Ectodermal cell (in vitro differentiated cells): Measurements from ENCODE around the gene NRBF2.

Experiments used
- H3K27ac ChIP-seq: 2 replicates; pipeline ENCODE4 v1.7.0; 2013; ENCODE audit warnings: mild to moderate bottlenecking, low read depth, low read length; ENCODE audit not compliant: insufficient read depth, poor library complexity, severe bottlenecking
- H3K27me3 ChIP-seq: 2 replicates; pipeline ENCODE4 v1.7.0; 2013; ENCODE audit warnings: mild to moderate bottlenecking, low read length; ENCODE audit not compliant: insufficient read depth, control insufficient read depth, poor library complexity, severe bottlenecking
- H3K36me3 ChIP-seq: one replicate; pipeline ENCODE4 v1.7.0; 2013; ENCODE audit warnings: low read length; ENCODE audit not compliant: control insufficient read depth, insufficient read depth
- H3K4me1 ChIP-seq: one replicate; pipeline ENCODE4 v1.7.0; 2013; ENCODE audit warnings: low read length; ENCODE audit not compliant: control insufficient read depth, insufficient read depth
- H3K4me3 ChIP-seq: 2 replicates; pipeline ENCODE4 v1.7.0; 2013; ENCODE audit warnings: low read depth, low read length, control low read depth; ENCODE audit not compliant: insufficient read depth
- H3K9me3 ChIP-seq: 2 replicates; pipeline ENCODE4 v1.7.0; 2013; ENCODE audit warnings: mild to moderate bottlenecking, low read length, moderate library complexity; ENCODE audit not compliant: control insufficient read depth
- WGBS, 2 experiments: methylation state at CpG; one replicate each; pipeline ENCODE4 v1.1.7; 2013; ENCODE audit warnings: missing lambda C conversion rate in 2 of 2; 5-methylcytosine and 5-hydroxymethylcytosine counted together

Gene NRBF2

GRCh38 chr10:63157845-63158624 lies 24.9 kb downstream of the NRBF2 start:
- Histone ChIP-seq H3K9me3 (no peaks in the 10 kb centered on the region), H3K36me3 (peaks cover 4% of the 10 kb centered on the region), H3K4me3 (no peak overlapping the region), H3K4me1 (no peaks in the 10 kb centered on the region), H3K27ac (no peak overlapping the region), H3K27me3 (no peaks in the 10 kb centered on the region)
- WGBS, 2 experiments, result 84 to 89% methylated on average over 3 of the region's 3 CpGs

GRCh38 chr10:63161592-63161991 lies 28.5 kb downstream of the NRBF2 start:
- no peaks in the 10 kb centered on the region for H3K36me3 ChIP-seq
- no peaks in the 10 kb centered on the region for H3K9me3 ChIP-seq
- no peak overlapping the region for H3K27ac ChIP-seq
- H3K27me3 ChIP-seq, result no peaks in the 10 kb centered on the region
- WGBS, 2 experiments, result 87 to 93% methylated on average over 1 of the region's 2 CpGs
- H3K4me3 ChIP-seq, result no peak overlapping the region
- H3K4me1 ChIP-seq, result no peaks in the 10 kb centered on the region

GRCh38 chr10:63164166-63164623 lies 31.1 kb downstream of the NRBF2 start:
- no peak overlapping the region for H3K27ac ChIP-seq
- no peaks in the 10 kb centered on the region for H3K36me3 ChIP-seq
- H3K9me3 ChIP-seq, result no peaks in the 10 kb centered on the region
- no peaks in the 10 kb centered on the region for H3K27me3 ChIP-seq
- no peak overlapping the region for H3K4me3 ChIP-seq
- WGBS, 2 experiments, result 92 to 99% methylated on average over 2 of the region's 2 CpGs
- H3K4me1 ChIP-seq, result no peaks in the 10 kb centered on the region

GRCh38 chr10:63165249-63165648 lies 32.1 kb downstream of the NRBF2 start:
- Histone ChIP-seq H3K27ac (no peak overlapping the region), H3K4me3 (no peak overlapping the region), H3K9me3 (no peaks in the 10 kb centered on the region), H3K36me3 (peaks cover under 1% of the 10 kb centered on the region), H3K27me3 (no peaks in the 10 kb centered on the region), H3K4me1 (no peaks in the 10 kb centered on the region)
- WGBS, 2 experiments, result 96 to 97% methylated on average over 6 of the region's 7 CpGs

- H3K4me3 ChIP-seq, result no peak overlapping the region
- no peaks in the 10 kb centered on the region for H3K9me3 ChIP-seq
- 41 to 71% methylated on average over 3 of the region's 3 CpGs for WGBS, 2 experiments
- H3K27ac ChIP-seq, result no peak overlapping the region
- no peaks in the 10 kb centered on the region for H3K4me1 ChIP-seq
- H3K27me3 ChIP-seq, result no peaks in the 10 kb centered on the region
- peaks cover 2% of the 10 kb centered on the region for H3K36me3 ChIP-seq
Observed at GRCh38 chr10:63166742-63167258, 33.7 kb downstream of the NRBF2 start.

- no peak overlapping the region for H3K4me3 ChIP-seq
- H3K9me3 ChIP-seq, result no peaks in the 10 kb centered on the region
- H3K4me1 ChIP-seq, result no peaks in the 10 kb centered on the region
- H3K27me3 ChIP-seq, result no peaks in the 10 kb centered on the region
- WGBS, 2 experiments, result 91 to 96% methylated on average over 2 of the region's 2 CpGs
- peaks cover 2% of the 10 kb centered on the region for H3K36me3 ChIP-seq
- H3K27ac ChIP-seq, result no peak overlapping the region
Observed at GRCh38 chr10:63168821-63169462, 35.8 kb downstream of the NRBF2 start.

- Histone ChIP-seq H3K4me3 (no peak overlapping the region), H3K27ac (no peak overlapping the region), H3K4me1 (no peaks in the 10 kb centered on the region), H3K36me3 (peaks cover 2% of the 10 kb centered on the region), H3K27me3 (no peaks in the 10 kb centered on the region), H3K9me3 (no peaks in the 10 kb centered on the region)
- 89 to 94% methylated on average over 2 of the region's 2 CpGs for WGBS, 2 experiments
Observed at GRCh38 chr10:63169624-63170023, 36.5 kb downstream of the NRBF2 start.

GRCh38 chr10:63171255-63171855 lies 38.2 kb downstream of the NRBF2 start:
- H3K27ac ChIP-seq, result no peak overlapping the region
- no peaks in the 10 kb centered on the region for H3K9me3 ChIP-seq
- H3K4me1 ChIP-seq, result no peaks in the 10 kb centered on the region
- H3K27me3 ChIP-seq, result no peaks in the 10 kb centered on the region
- 94 to 96% methylated on average over 1 of the region's 1 CpG for WGBS, 2 experiments
- peaks cover 12% of the 10 kb centered on the region for H3K36me3 ChIP-seq
- no peak overlapping the region for H3K4me3 ChIP-seq

GRCh38 chr10:63171926-63172325 lies 38.8 kb downstream of the NRBF2 start:
- Histone ChIP-seq H3K27me3 (no peaks in the 10 kb centered on the region), H3K4me3 (no peak overlapping the region), H3K36me3 (peaks cover 13% of the 10 kb centered on the region), H3K27ac (no peak overlapping the region), H3K4me1 (no peaks in the 10 kb centered on the region), H3K9me3 (no peaks in the 10 kb centered on the region)
- 93 to 100% methylated on average over 1 of the region's 1 CpG for WGBS, 2 experiments
